ENCODE measurements around the gene EXOC4. TPM values are rescaled to one million over a fixed set of nuclear protein-coding genes. Genes with fewer than 3 reads are reported as not detected.

Gene EXOC4
- total RNA-seq, 2 donors from 2014 or later: 62.0 to 146 TPM

DNA sequence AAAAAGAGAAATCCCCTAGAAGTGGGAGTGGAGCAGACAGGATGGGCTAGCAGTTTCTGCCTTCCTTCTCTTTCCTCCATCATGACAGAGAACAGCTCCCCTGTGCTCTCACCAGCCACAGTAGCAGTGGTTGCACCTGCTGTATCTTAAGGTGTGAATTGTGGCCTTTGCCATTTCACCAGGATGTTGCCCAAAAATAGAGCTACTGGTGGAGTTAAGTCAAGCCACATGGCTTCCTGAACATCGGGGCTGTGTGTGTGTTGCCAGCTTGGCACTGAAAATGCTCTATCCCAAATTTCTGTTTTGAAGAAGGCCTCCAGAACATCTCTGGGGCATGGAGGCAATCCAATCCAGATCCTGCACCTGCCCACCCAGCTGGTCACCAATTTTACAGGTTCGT is 348.7 kb downstream of the EXOC4 start:
- no peak for DNase-seq
- Histone ChIP-seq H3K27me3 (no peaks in the 10 kb centered on the region), H3K27ac (no peak overlapping the region), H3K9me3 (no peaks in the 10 kb centered on the region), H3K36me3 (replicated peaks in 1 of 2; ENCODE audit: insufficient read depth in 1 of 2, low read depth in 2 of 2) (no peaks in the 10 kb centered on the region), H3K4me1 (peaks cover 14% of the 10 kb centered on the region), H3K4me3 (no peak overlapping the region)
- no peak for TF ChIP-seq POLR2A (IDR thresholded peaks at IDR 0.05)
- TF ChIP-seq, protein P1, sequence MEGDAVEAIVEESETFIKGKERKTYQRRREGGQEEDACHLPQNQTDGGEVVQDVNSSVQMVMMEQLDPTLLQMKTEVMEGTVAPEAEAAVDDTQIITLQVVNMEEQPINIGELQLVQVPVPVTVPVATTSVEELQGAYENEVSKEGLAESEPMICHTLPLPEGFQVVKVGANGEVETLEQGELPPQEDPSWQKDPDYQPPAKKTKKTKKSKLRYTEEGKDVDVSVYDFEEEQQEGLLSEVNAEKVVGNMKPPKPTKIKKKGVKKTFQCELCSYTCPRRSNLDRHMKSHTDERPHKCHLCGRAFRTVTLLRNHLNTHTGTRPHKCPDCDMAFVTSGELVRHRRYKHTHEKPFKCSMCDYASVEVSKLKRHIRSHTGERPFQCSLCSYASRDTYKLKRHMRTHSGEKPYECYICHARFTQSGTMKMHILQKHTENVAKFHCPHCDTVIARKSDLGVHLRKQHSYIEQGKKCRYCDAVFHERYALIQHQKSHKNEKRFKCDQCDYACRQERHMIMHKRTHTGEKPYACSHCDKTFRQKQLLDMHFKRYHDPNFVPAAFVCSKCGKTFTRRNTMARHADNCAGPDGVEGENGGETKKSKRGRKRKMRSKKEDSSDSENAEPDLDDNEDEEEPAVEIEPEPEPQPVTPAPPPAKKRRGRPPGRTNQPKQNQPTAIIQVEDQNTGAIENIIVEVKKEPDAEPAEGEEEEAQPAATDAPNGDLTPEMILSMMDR (IDR thresholded peaks at IDR 0.05): no peak
- WGBS, 2 donors: 48 to 71% methylated on average over 2 of the region's 2 CpGs
- intact Hi-C loops (cut with DNase I): no loop called here
- no peak for ATAC-seq

DNA sequence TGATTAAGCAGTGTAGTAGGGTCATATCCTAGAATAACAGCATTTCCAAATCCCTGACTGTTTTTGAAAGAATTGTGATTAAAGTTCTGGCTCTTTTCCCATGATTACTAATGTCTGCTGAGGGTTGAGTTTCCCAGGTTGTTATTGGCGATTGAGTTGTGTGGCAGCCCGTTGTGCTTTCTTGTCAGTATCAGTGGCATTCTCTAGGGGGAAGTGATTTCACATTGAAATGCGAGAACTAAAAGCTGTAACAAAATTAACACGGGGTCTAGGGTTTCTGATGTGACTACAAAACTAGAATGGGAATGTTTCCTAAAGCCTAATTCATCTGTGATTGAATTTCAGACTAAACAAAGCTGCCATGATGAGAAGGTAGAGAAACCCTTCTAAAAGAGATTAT is 349.4 kb downstream of the EXOC4 start:
- intact Hi-C loops (cut with DNase I): no loop called here
- WGBS, 2 donors: 30 to 41% methylated on average over 4 of the region's 4 CpGs
- peak in 3 of 4 donors; percentile 14 to 33 (median 22) for DNase-seq
- peaks cover 14% of the 10 kb centered on the region for H3K4me1 ChIP-seq
- no peaks in the 10 kb centered on the region for H3K9me3 ChIP-seq
- ATAC-seq: peak; percentile 42
- H3K27ac ChIP-seq: no peak overlapping the region
- no peak overlapping the region for H3K4me3 ChIP-seq
- H3K27me3 ChIP-seq: no peaks in the 10 kb centered on the region
- no peak for TF ChIP-seq POLR2A (IDR thresholded peaks at IDR 0.05)
- TF ChIP-seq, protein P1 (IDR thresholded peaks at IDR 0.05): no peak
- H3K36me3 ChIP-seq (replicated peaks in 1 of 2; ENCODE audit: insufficient read depth in 1 of 2, low read depth in 2 of 2): no peaks in the 10 kb centered on the region

GRCh38 chr7:133606991-133607390 is 354.1 kb downstream of the EXOC4 start:
- Histone ChIP-seq H3K4me3 (no peak overlapping the region), H3K4me1 (peaks cover 11% of the 10 kb centered on the region), H3K27me3 (no peaks in the 10 kb centered on the region), H3K27ac (no peak overlapping the region), H3K9me3 (no peaks in the 10 kb centered on the region), H3K36me3 (replicated peaks in 1 of 2; ENCODE audit: insufficient read depth in 1 of 2, low read depth in 2 of 2) (no peaks in the 10 kb centered on the region)
- no peak for DNase-seq
- TF ChIP-seq POLR2A (IDR thresholded peaks at IDR 0.05): no peak
- intact Hi-C loops (cut with DNase I): no loop called here
- 74 to 82% methylated on average over 4 of the region's 4 CpGs for WGBS, 2 donors
- no peak for ATAC-seq

DNA sequence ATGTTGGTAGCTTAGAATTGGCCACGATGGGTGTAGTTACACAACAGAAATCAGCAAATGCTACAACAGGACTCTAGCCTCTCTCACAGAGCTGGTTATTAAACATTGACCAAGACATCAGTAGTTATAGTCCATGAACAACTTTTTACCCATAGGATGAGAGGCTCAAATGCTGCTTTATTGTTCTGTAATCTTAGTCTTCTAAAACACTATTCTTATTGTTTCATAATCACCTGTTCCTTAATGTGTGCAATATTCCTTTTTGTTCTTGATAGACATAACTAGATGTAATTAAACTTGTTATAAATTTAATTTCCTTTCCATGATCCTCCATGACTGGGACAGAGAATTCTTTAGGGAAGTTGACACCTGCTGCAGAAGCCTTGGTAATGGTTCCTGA is 356.9 kb downstream of the EXOC4 start:
- Histone ChIP-seq H3K9me3 (no peaks in the 10 kb centered on the region), H3K36me3 (replicated peaks in 1 of 2; ENCODE audit: insufficient read depth in 1 of 2, low read depth in 2 of 2) (no peaks in the 10 kb centered on the region), H3K27me3 (no peaks in the 10 kb centered on the region), H3K27ac (no peak overlapping the region), H3K4me1 (peaks cover 3% of the 10 kb centered on the region), H3K4me3 (no peak overlapping the region)
- TF ChIP-seq, protein P1 (IDR thresholded peaks at IDR 0.05): no peak
- no peak for TF ChIP-seq POLR2A (IDR thresholded peaks at IDR 0.05)
- no peak for ATAC-seq
- intact Hi-C loops (cut with DNase I): no loop called here
- WGBS, 2 donors: 61 to 85% methylated on average over 1 of the region's 1 CpG
- DNase-seq: no peak

DNA sequence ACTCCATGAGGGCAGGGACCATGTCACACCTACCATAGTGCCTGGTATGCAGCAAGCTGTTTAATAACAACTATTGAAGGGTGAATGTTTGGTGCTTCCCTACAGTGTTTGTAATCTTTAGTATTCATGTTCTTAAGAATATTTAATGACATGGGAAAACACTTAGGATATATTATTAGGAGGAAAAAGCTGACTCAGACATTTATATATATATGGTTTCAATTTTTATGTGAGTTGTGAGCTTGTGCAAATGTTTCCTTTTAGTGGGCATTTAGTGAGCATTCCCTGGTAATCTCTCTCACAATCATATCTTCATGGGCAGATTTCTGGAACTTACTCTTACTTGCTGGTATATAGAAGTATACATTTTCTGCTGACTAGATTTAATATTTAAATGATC is 359.1 kb downstream of the EXOC4 start:
- DNase-seq (no peak), ATAC-seq (no peak)
- H3K27ac ChIP-seq: no peak overlapping the region
- no peaks in the 10 kb centered on the region for H3K9me3 ChIP-seq
- no peak for TF ChIP-seq POLR2A (IDR thresholded peaks at IDR 0.05)
- TF ChIP-seq, protein P1 (IDR thresholded peaks at IDR 0.05): no peak
- intact Hi-C loops (cut with DNase I): no loop called here
- H3K27me3 ChIP-seq: no peaks in the 10 kb centered on the region
- H3K4me3 ChIP-seq: no peak overlapping the region
- no peaks in the 10 kb centered on the region for H3K36me3 ChIP-seq (replicated peaks in 1 of 2; ENCODE audit: insufficient read depth in 1 of 2, low read depth in 2 of 2)
- H3K4me1 ChIP-seq: peaks cover 3% of the 10 kb centered on the region
